Calu3 (cell line): ENCODE data around the gene HBG1. TPM values are rescaled to one million over a fixed set of nuclear protein-coding genes. Genes with fewer than 3 reads are reported as not detected.

Experiments used
- BruUV-seq: library from RNA; stranded (reverse); fragments of 400-500 nt; replicated peaks from 2 replicates; lab custom pipeline; 2021; lab: Mats Ljungman, UMichigan
- CTCF ChIA-PET: fragments of 300-600 bp; sonication (Branson Sonifier 250); formaldehyde crosslinking; loops from one replicate; lab custom pipeline; 2022; ENCODE audit warnings: antibody characterized with exemption; lab: Charles Lee
- DNase-seq: peaks from one replicate; pipeline ENCODE4 v3.0.0; 2022
- H3K27ac Mint-ChIP-seq: one replicate; pipeline ENCODE4 v1.8.0; 2022; ENCODE audit warnings: mixed read lengths; ENCODE audit not compliant: unreplicated experiment
- H3K27me3 Mint-ChIP-seq: one replicate; pipeline ENCODE4 v1.8.0; 2022; ENCODE audit warnings: mixed read lengths; ENCODE audit not compliant: unreplicated experiment
- H3K36me3 Mint-ChIP-seq: one replicate; pipeline ENCODE4 v1.8.0; 2022; ENCODE audit warnings: mild to moderate bottlenecking, moderate library complexity, mixed read lengths; ENCODE audit not compliant: insufficient read depth, unreplicated experiment
- H3K4me1 Mint-ChIP-seq: one replicate; pipeline ENCODE4 v1.8.0; 2022; ENCODE audit warnings: mild to moderate bottlenecking, low read depth, mixed read lengths; ENCODE audit not compliant: unreplicated experiment
- H3K4me3 Mint-ChIP-seq: one replicate; pipeline ENCODE4 v1.8.0; 2022; ENCODE audit warnings: mild to moderate bottlenecking, low read depth, moderate library complexity, mixed read lengths; ENCODE audit not compliant: unreplicated experiment
- H3K9me3 Mint-ChIP-seq: one replicate; pipeline ENCODE4 v1.8.0; 2022; ENCODE audit warnings: low read depth, mixed read lengths; ENCODE audit not compliant: unreplicated experiment
- intact Hi-C: fragments of 100-400 bp; cut with micrococcal nuclease; formaldehyde crosslinking; loops from one replicate; pipeline ENCODE4 v1.10.0; 2022; ENCODE audit not compliant: unreplicated experiment
- total RNA-seq: library from RNA; stranded (reverse); gene quantifications from 2 replicates; pipeline ENCODE4 v1.2.3, GENCODE V29; 2022
- TF ChIP-seq, protein P1 (sequence below): fragments of 200-600 bp; IDR thresholded peaks from one replicate; pipeline ENCODE4 v1.8.0; 2022; ENCODE audit warnings: antibody characterized with exemption; ENCODE audit not compliant: unreplicated experiment

The HBG1 gene
- total RNA-seq, 1 experiment from 2014 or later, result not detected

DNA sequence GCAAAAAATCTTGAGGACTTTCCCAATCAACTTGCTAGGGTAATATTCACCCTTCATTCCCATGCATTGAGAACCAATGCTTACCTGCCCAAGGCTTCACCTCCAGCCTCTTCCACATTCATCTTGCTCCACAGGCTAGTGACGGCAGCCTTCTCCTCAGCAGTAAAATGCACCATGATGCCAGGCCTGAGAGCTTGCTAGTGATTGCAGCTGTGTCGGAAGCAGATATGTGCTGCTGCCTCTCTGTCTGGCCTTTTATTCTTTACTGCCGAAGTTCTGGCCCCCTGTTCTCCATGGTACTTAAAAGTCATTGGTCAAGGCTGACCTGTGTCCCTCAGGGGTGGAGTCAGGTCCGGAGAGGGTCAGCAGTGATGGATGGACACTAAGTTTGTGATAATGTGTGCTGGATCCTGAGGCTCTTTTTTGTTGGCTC, 20.1 kb upstream of the HBG1 start, which contains the start of gene HBE1:
Gene HBE1 (minus strand): TSS at position 231 of the 433 bp plus-strand sequence. CDS start 55 bp downstream, at position 176.
- Mint-ChIP-seq H3K4me1 (no peaks in the 10 kb centered on the region), H3K27me3 (peaks cover 38% of the 10 kb centered on the region), H3K9me3 (no peaks in the 10 kb centered on the region), H3K36me3 (no peaks in the 10 kb centered on the region), H3K4me3 (no peak within 1 kb of the TSS), H3K27ac (no peak within 1 kb of the TSS)
- DNase-seq, result no peak
- no TSS peak for BruUV-seq
- CTCF ChIA-PET, result no interaction called here
- intact Hi-C loops, result no loop called here
- TF ChIP-seq, protein P1, sequence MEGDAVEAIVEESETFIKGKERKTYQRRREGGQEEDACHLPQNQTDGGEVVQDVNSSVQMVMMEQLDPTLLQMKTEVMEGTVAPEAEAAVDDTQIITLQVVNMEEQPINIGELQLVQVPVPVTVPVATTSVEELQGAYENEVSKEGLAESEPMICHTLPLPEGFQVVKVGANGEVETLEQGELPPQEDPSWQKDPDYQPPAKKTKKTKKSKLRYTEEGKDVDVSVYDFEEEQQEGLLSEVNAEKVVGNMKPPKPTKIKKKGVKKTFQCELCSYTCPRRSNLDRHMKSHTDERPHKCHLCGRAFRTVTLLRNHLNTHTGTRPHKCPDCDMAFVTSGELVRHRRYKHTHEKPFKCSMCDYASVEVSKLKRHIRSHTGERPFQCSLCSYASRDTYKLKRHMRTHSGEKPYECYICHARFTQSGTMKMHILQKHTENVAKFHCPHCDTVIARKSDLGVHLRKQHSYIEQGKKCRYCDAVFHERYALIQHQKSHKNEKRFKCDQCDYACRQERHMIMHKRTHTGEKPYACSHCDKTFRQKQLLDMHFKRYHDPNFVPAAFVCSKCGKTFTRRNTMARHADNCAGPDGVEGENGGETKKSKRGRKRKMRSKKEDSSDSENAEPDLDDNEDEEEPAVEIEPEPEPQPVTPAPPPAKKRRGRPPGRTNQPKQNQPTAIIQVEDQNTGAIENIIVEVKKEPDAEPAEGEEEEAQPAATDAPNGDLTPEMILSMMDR, result no peak

DNA sequence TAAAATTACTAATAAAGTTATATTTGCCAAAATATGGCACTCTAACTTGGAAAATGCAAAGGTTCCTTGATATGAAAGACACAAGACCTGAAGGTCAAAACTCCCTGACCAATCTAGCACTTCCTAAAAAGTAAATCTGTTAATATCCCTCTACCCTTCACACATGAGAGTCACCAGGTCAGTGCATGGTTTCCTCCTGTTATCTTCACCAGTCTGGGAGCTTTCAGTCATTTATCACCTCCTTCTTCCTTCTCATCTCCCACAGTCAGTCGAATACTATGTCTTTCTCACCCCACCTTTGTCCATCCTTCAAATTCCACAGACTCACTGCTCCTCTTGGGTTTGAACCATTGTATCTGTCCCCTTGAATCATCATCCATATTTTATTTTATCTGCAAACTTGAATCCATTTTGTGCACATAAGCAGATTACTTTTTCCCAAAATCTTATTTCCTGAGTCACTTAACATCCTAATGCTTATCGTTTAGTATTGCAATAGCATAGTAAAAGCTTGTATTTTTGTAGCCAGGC, 17.4 kb upstream of the HBG1 start:
- TF ChIP-seq, protein P1, result no peak
- Mint-ChIP-seq H3K27me3 (peaks cover 48% of the 10 kb centered on the region), H3K9me3 (no peaks in the 10 kb centered on the region), H3K4me1 (no peaks in the 10 kb centered on the region), H3K36me3 (no peaks in the 10 kb centered on the region), H3K27ac (no peak overlapping the region), H3K4me3 (no peak overlapping the region)
- no TSS peak for BruUV-seq
- intact Hi-C loops, result no loop called here
- CTCF ChIA-PET, result no interaction called here
- no peak for DNase-seq

GRCh38 chr11:5266609-5267008, 17.0 kb upstream of the HBG1 start:
- Mint-ChIP-seq H3K4me3 (no peak overlapping the region), H3K4me1 (no peaks in the 10 kb centered on the region), H3K9me3 (no peaks in the 10 kb centered on the region), H3K27me3 (peaks cover 48% of the 10 kb centered on the region), H3K27ac (no peak overlapping the region), H3K36me3 (no peaks in the 10 kb centered on the region)
- CTCF ChIA-PET, result no interaction called here
- DNase-seq, result no peak
- TF ChIP-seq, protein P1, result no peak
- intact Hi-C loops, result no loop called here
- BruUV-seq, result no TSS peak

GRCh38 chr11:5265832-5266231, 16.2 kb upstream of the HBG1 start:
- Mint-ChIP-seq H3K4me1 (no peaks in the 10 kb centered on the region), H3K27ac (no peak overlapping the region), H3K27me3 (peaks cover 48% of the 10 kb centered on the region), H3K4me3 (no peak overlapping the region), H3K36me3 (no peaks in the 10 kb centered on the region), H3K9me3 (no peaks in the 10 kb centered on the region)
- CTCF ChIA-PET, result no interaction called here
- no TSS peak for BruUV-seq
- TF ChIP-seq, protein P1, result no peak
- intact Hi-C loops, result no loop called here
- no peak for DNase-seq
